ENCODE results near the gene CDK19.

DNA sequence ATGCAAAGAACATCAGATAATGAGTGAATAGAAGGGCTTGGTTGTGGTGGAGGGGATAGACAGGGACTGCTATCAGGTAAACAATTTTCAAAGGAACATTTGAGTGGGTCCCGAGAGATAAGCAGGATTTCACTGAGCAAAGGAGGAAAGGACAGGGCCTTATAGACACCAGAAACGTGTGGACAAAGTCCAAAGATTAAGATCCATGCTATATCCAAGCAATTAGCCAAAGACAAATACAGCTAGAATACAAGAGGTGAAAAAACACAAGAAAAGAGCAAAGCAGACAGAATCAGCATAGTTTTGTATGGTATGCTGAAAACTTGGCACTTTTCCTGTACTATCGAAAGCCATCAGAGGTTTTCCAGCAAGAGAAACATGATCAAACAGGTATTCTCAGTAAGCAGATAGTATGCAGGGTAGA is 59.8 kb downstream of the CDK19 start:
- TF ChIP-seq CTCF (IDR thresholded peaks at IDR 0.05), result no peak
- no peak for TF ChIP-seq POLR2A (IDR thresholded peaks at IDR 0.05)

All from testis (tissue), 2 donors.